ENCODE results near the gene UNCX. TPM values are rescaled to one million over a fixed set of nuclear protein-coding genes. Genes with fewer than 3 reads are reported as not detected.

Gene UNCX
- total and polyA plus RNA-seq, 8 donors = not detected

- intact Hi-C loops (cut with DNase I) = no loop called here
- WGBS, 2 donors = 59 to 64% methylated on average over 17 of the region's 17 CpGs
- no peak for FAIRE-seq
- no peak for ATAC-seq
- Histone ChIP-seq H3K27ac (no peak overlapping the region), H3K4me3 (no peak overlapping the region), H3K36me3 (no peaks in the 10 kb centered on the region), H3K4me1 (no peaks in the 10 kb centered on the region), H3K27me3 (peaks cover under 1 to 32% (median 5%) of the 10 kb centered on the region in 4 donors), H3K9me3 (no peaks in the 10 kb centered on the region)
- TF ChIP-seq CTCF (IDR thresholded peaks at IDR 0.05) = no peak
- no peak for DNase-seq
Measured at GRCh38 chr7:1252540-1253090, 19.9 kb downstream of the UNCX start.

GRCh38 chr7:1253681-1254181 lies 21.1 kb downstream of the UNCX start:
- WGBS, 2 donors = 60 to 71% methylated on average over 20 of the region's 20 CpGs
- no peaks in the 10 kb centered on the region for H3K4me1 ChIP-seq
- TF ChIP-seq CTCF (IDR thresholded peaks at IDR 0.05) = no peak
- ATAC-seq = no peak
- DNase-seq = peak in 1 of 6 donors; percentile 45
- no peak overlapping the region for H3K27ac ChIP-seq
- no peaks in the 10 kb centered on the region for H3K9me3 ChIP-seq
- no peak for FAIRE-seq
- H3K27me3 ChIP-seq = peaks cover 0 to 23% (median 0%) of the 10 kb centered on the region in 4 donors
- no peak overlapping the region for H3K4me3 ChIP-seq
- intact Hi-C loops (cut with DNase I) = no loop called here
- no peaks in the 10 kb centered on the region for H3K36me3 ChIP-seq

GRCh38 chr7:1254281-1255079 lies 21.8 kb downstream of the UNCX start:
- FAIRE-seq = no peak

GRCh38 chr7:1255080-1255816 lies 22.6 kb downstream of the UNCX start:
- ATAC-seq (no peak), FAIRE-seq (no peak)
- peaks cover 0 to 32% (median 0%) of the 10 kb centered on the region in 4 donors for H3K27me3 ChIP-seq

More at GRCh38 chr7:1254281-1255079, 21.8 kb downstream of the UNCX start:
- no peak for TF ChIP-seq CTCF (IDR thresholded peaks at IDR 0.05)
- H3K4me1 ChIP-seq = no peaks in the 10 kb centered on the region
- no peaks in the 10 kb centered on the region for H3K36me3 ChIP-seq
- no peaks in the 10 kb centered on the region for H3K9me3 ChIP-seq
- peaks cover 0 to 27% (median 0%) of the 10 kb centered on the region in 4 donors for H3K27me3 ChIP-seq
- DNase-seq = peak in 1 of 6 donors; percentile 50
- no peak overlapping the region for H3K4me3 ChIP-seq
- 26 to 27% methylated on average over 33 to 34 of the region's 34 CpGs for WGBS, 2 donors
- ATAC-seq = no peak
- H3K27ac ChIP-seq = no peak overlapping the region
- intact Hi-C loops (cut with DNase I) = no loop called here

More at GRCh38 chr7:1255080-1255816, 22.6 kb downstream of the UNCX start:
- peak in 1 of 6 donors; percentile 55 for DNase-seq
- intact Hi-C loops (cut with DNase I) = no loop called here
- WGBS, 2 donors = 20 to 24% methylated on average over 21 of the region's 21 CpGs
- TF ChIP-seq CTCF (IDR thresholded peaks at IDR 0.05) = no peak
- H3K36me3 ChIP-seq = no peaks in the 10 kb centered on the region
- no peak overlapping the region for H3K27ac ChIP-seq
- no peaks in the 10 kb centered on the region for H3K9me3 ChIP-seq
- no peaks in the 10 kb centered on the region for H3K4me1 ChIP-seq
- no peak overlapping the region for H3K4me3 ChIP-seq

All from pancreas (tissue), 10 donors.